ENCODE data around the gene ACACA. TPM values are rescaled to one million over a fixed set of nuclear protein-coding genes. Genes with fewer than 3 reads are reported as not detected.

Gene ACACA
- total RNA-seq, 2 experiments from 2014 or later: 52.6 to 59.8 TPM

- no peak overlapping the region for H3K27ac Mint-ChIP-seq
- CTCF ChIA-PET: interaction anchor here (0.7 kb wide), 1 partner anchor 1403 kb away, joined by 5 read pairs; no protein-coding TSS in a partner anchor
- H3K4me3 Mint-ChIP-seq: no peak overlapping the region
- H3K9me3 Mint-ChIP-seq: no peaks in the 10 kb centered on the region
- peaks cover 38% of the 10 kb centered on the region for H3K36me3 Mint-ChIP-seq (ENCODE audit: low read depth)
- no peak for DNase-seq
- intact Hi-C loops (cut with micrococcal nuclease): no loop called here
- no peaks in the 10 kb centered on the region for H3K4me1 Mint-ChIP-seq (ENCODE audit: low read depth)
- H3K27me3 Mint-ChIP-seq (ENCODE audit: low read depth): no peaks in the 10 kb centered on the region
These were observed 232.4 kb downstream of the ACACA start for GRCh38 chr17:37174205-37174604.

- no peaks in the 10 kb centered on the region for H3K9me3 Mint-ChIP-seq
- intact Hi-C loops (cut with micrococcal nuclease): no loop called here
- H3K4me1 Mint-ChIP-seq (ENCODE audit: low read depth): no peaks in the 10 kb centered on the region
- no peaks in the 10 kb centered on the region for H3K27me3 Mint-ChIP-seq (ENCODE audit: low read depth)
- no peak overlapping the region for H3K4me3 Mint-ChIP-seq
- no peak overlapping the region for H3K27ac Mint-ChIP-seq
- CTCF ChIA-PET: interaction anchor here (0.5 kb wide), 1 partner anchor 42 kb away, joined by 4 read pairs; no protein-coding TSS in a partner anchor
- H3K36me3 Mint-ChIP-seq (ENCODE audit: low read depth): peaks cover 12% of the 10 kb centered on the region
- no peak for DNase-seq
These were observed 235.7 kb downstream of the ACACA start for GRCh38 chr17:37170881-37171425.

GRCh38 chr17:37168731-37169353, 237.8 kb downstream of the ACACA start:
- intact Hi-C loops (cut with micrococcal nuclease): no loop called here
- no peaks in the 10 kb centered on the region for H3K36me3 Mint-ChIP-seq (ENCODE audit: low read depth)
- no peaks in the 10 kb centered on the region for H3K27me3 Mint-ChIP-seq (ENCODE audit: low read depth)
- no peaks in the 10 kb centered on the region for H3K9me3 Mint-ChIP-seq
- no peak overlapping the region for H3K27ac Mint-ChIP-seq
- no peak for DNase-seq
- H3K4me1 Mint-ChIP-seq (ENCODE audit: low read depth): no peaks in the 10 kb centered on the region
- H3K4me3 Mint-ChIP-seq: no peak overlapping the region
- CTCF ChIA-PET: interaction anchor here (0.8 kb wide), 1 partner anchor 13 kb away, joined by 3 read pairs; no protein-coding TSS in a partner anchor

- CTCF ChIA-PET: no interaction called here
- no peaks in the 10 kb centered on the region for H3K27me3 Mint-ChIP-seq (ENCODE audit: low read depth)
- no peaks in the 10 kb centered on the region for H3K4me1 Mint-ChIP-seq (ENCODE audit: low read depth)
- H3K9me3 Mint-ChIP-seq: no peaks in the 10 kb centered on the region
- H3K27ac Mint-ChIP-seq: no peak overlapping the region
- H3K36me3 Mint-ChIP-seq (ENCODE audit: low read depth): peaks cover 1% of the 10 kb centered on the region
- intact Hi-C loops (cut with micrococcal nuclease): no loop called here
- H3K4me3 Mint-ChIP-seq: no peak overlapping the region
- DNase-seq: no peak
These were observed 238.9 kb downstream of the ACACA start for GRCh38 chr17:37167756-37168155.

DNA sequence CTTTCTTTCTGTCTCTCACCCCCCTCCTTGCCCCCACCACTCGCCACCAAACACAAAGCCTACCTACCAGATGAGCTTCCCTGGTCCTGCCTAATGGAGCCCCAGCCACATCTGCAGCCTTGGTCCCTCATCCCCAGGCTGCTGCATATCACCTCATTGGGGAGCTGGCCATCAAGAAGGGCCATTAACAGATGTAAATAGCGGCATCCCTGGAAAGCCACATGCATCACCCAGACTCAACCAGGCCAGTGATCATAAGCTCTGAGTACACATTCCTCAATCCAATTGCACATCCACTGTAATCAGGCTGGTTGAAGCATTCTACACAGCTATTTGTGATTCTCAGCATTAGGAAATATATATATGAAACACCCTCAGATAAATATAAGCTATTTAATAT, 242.6 kb downstream of the ACACA start:
- intact Hi-C loops (cut with micrococcal nuclease): no loop called here
- Mint-ChIP-seq H3K4me1 (ENCODE audit: low read depth) (no peaks in the 10 kb centered on the region), H3K36me3 (ENCODE audit: low read depth) (peaks cover 21% of the 10 kb centered on the region), H3K4me3 (no peak overlapping the region), H3K9me3 (no peaks in the 10 kb centered on the region), H3K27me3 (ENCODE audit: low read depth) (no peaks in the 10 kb centered on the region), H3K27ac (no peak overlapping the region)
- CTCF ChIA-PET: interaction anchor here (0.7 kb wide), 2 partner anchors 14 to 533 kb away, joined by 4 to 5 read pairs; no protein-coding TSS in a partner anchor
- no peak for DNase-seq

DNA sequence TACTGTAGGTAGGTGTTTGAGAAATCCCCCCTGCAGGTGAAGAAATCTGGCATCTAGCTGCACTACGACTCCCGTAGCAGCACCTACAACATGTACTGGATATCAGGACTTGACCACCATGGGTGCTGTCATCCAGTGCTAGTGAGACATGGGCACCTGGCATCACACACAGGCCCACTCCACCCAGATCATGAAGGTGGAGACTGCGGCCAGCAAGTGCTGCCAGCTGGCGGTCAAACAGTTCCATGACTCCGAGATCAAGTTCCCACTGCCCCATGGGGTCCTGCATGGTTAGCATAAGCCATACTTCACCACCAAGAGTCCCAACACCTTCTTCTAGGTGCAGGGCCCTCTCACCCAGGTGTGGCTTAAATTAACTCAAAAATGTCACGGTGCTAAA, 243.8 kb downstream of the ACACA start:
- CTCF ChIA-PET: interaction anchor here (0.6 kb wide), 1 partner anchor 238 kb away, joined by 5 read pairs; no protein-coding TSS in a partner anchor
- intact Hi-C loops (cut with micrococcal nuclease): no loop called here
- Mint-ChIP-seq H3K27ac (no peak overlapping the region), H3K27me3 (ENCODE audit: low read depth) (no peaks in the 10 kb centered on the region), H3K36me3 (ENCODE audit: low read depth) (peaks cover 25% of the 10 kb centered on the region), H3K4me3 (no peak overlapping the region), H3K4me1 (ENCODE audit: low read depth) (no peaks in the 10 kb centered on the region), H3K9me3 (no peaks in the 10 kb centered on the region)
- no peak for DNase-seq

GRCh38 chr17:37160944-37161343, 245.7 kb downstream of the ACACA start:
- no peak for DNase-seq
- Mint-ChIP-seq H3K9me3 (no peaks in the 10 kb centered on the region), H3K4me1 (ENCODE audit: low read depth) (no peaks in the 10 kb centered on the region), H3K36me3 (ENCODE audit: low read depth) (peaks cover 28% of the 10 kb centered on the region), H3K4me3 (no peak overlapping the region), H3K27me3 (ENCODE audit: low read depth) (no peaks in the 10 kb centered on the region), H3K27ac (no peak overlapping the region)
- intact Hi-C loops (cut with micrococcal nuclease): no loop called here
- CTCF ChIA-PET: no interaction called here

DNA sequence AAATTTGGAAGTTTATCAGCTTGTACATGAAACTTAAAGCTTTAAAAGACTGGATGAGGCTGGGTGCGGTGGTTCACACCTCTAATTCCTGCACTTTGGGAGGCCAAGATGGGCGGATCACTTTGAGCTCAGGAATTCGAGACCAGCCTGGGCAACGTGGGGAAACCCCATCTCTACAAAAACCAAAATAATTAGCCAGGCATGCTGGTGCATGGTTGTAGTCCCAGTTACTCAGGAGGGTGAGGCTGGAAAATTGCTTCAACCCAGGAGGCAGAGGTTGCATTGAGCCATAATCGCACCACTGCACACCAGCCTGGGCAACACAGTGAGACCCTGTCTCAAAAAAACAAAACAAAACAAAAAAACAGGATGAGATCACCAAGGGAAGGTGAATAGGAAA, 248.3 kb downstream of the ACACA start:
- CTCF ChIA-PET: interaction anchor here (1.1 kb wide), 1 partner anchor 11 kb away, joined by 3 read pairs; no protein-coding TSS in a partner anchor
- Mint-ChIP-seq H3K4me1 (ENCODE audit: low read depth) (no peaks in the 10 kb centered on the region), H3K9me3 (no peaks in the 10 kb centered on the region), H3K27ac (no peak overlapping the region), H3K27me3 (ENCODE audit: low read depth) (no peaks in the 10 kb centered on the region), H3K36me3 (ENCODE audit: low read depth) (peaks cover 32% of the 10 kb centered on the region), H3K4me3 (no peak overlapping the region)
- no peak for DNase-seq
- intact Hi-C loops (cut with micrococcal nuclease): no loop called here

GRCh38 chr17:37148156-37148555, 258.5 kb downstream of the ACACA start:
- Mint-ChIP-seq H3K27ac (no peak overlapping the region), H3K9me3 (no peaks in the 10 kb centered on the region)

GRCh38 chr17:37147301-37147812, 259.3 kb downstream of the ACACA start:
- intact Hi-C loops (cut with micrococcal nuclease): no loop called here
- Mint-ChIP-seq H3K4me1 (ENCODE audit: low read depth) (peaks cover 13% of the 10 kb centered on the region), H3K4me3 (no peak overlapping the region), H3K27ac (peak overlapping the region; percentile 2), H3K27me3 (ENCODE audit: low read depth) (no peaks in the 10 kb centered on the region), H3K36me3 (ENCODE audit: low read depth) (peaks cover 33% of the 10 kb centered on the region), H3K9me3 (no peaks in the 10 kb centered on the region)
- CTCF ChIA-PET: interaction anchor here (1.4 kb wide), 1 partner anchor 10 kb away, joined by 3 read pairs; no protein-coding TSS in a partner anchor
- peak; percentile 7 for DNase-seq

More at GRCh38 chr17:37148156-37148555, 258.5 kb downstream of the ACACA start:
- Mint-ChIP-seq H3K27me3 (ENCODE audit: low read depth) (no peaks in the 10 kb centered on the region), H3K4me1 (ENCODE audit: low read depth) (peaks cover 13% of the 10 kb centered on the region), H3K4me3 (no peak overlapping the region), H3K36me3 (ENCODE audit: low read depth) (peaks cover 35% of the 10 kb centered on the region)
- CTCF ChIA-PET: interaction anchor here (0.7 to 1.4 kb wide), 3 partner anchors 10 to 204 kb away, joined by 3 read pairs; no protein-coding TSS in a partner anchor
- intact Hi-C loops (cut with micrococcal nuclease): no loop called here
- no peak for DNase-seq

DNA sequence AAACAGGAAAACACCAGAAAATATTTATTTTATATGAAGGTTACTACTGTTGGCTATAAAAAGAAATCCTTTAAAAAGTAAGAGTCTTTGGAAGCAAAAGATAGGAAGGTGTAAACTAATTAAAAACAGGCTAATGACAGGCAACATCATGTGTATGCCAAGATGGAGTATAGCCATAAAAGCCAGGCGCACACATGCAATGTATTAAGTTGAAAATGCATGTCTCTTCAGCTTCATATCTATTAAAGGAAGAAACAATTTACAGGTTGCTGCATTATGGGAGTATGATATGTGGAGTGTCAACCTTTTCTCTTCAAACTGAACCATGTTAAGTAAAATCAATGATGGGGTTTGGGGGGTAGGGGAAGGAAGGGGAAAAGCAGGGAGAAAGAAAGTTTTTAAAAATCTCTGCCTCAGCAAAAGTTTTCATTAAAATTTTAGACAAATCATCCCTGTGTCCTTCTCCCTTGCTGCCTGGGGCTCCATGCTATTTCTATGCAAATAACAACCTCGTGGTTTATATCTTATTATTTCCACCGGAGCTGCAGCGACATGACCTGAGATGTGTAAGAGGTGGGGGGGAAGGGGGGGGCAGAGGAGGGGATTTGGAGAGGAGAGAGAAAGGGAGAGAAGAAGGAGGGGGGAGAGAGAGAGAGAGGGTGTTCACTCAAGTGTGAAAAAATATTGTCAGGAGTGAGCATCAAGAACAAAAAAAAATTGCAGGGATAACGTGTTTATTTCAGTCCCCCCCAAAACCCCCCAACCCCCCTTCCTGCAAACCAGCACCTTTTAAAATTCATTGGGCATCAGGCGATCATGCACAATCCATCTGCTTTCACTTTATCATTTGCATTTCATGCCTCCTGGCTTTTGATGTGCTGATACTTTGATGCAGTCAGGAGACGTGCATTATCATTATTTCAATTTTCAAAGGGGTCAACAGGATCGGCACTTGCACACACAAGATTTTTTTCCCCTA, 260.3 kb downstream of the ACACA start:
- intact Hi-C loops (cut with micrococcal nuclease): no loop called here
- H3K36me3 Mint-ChIP-seq (ENCODE audit: low read depth): peaks cover 34% of the 10 kb centered on the region
- H3K4me1 Mint-ChIP-seq (ENCODE audit: low read depth): peaks cover 13% of the 10 kb centered on the region
- no peak overlapping the region for H3K27ac Mint-ChIP-seq
- H3K27me3 Mint-ChIP-seq (ENCODE audit: low read depth): no peaks in the 10 kb centered on the region
- DNase-seq: no peak
- H3K9me3 Mint-ChIP-seq: no peaks in the 10 kb centered on the region
- CTCF ChIA-PET: no interaction called here
- H3K4me3 Mint-ChIP-seq: no peak overlapping the region

DNA sequence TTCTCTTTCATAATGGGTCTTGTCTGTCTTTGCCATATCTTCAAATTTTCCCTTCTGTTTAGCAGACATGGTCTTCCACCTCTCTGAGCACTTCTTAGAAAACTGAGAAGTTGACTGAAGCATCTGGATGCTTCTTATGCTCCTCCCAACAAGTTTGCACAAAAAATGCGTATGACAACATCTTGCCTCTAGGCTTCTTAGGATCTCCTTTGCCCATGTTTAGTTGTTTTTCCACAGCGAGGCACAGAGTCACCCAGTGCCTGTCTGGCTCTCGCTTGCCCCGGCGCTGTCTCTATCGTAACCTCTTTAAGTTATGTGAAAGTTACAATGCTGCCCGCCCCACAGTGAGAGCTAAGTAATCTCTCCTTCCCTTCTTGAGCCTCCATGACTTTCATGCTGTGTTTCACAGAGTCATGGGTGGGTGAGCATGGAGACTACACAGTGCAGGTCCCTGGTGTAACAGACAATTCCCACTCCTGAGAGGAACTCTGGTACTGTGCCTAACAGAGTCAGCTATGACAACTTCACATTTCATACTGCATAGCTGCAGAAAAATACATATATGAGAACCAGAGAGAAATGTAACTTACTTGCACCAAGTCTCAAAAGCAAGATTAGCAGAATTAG, 262.4 kb downstream of the ACACA start:
- intact Hi-C loops (cut with micrococcal nuclease): no loop called here
- H3K4me3 Mint-ChIP-seq: no peak overlapping the region

More for the DNA sequence above, 262.4 kb downstream of the ACACA start:
- no peaks in the 10 kb centered on the region for H3K9me3 Mint-ChIP-seq
- CTCF ChIA-PET: no interaction called here
- H3K36me3 Mint-ChIP-seq (ENCODE audit: low read depth): peaks cover 30% of the 10 kb centered on the region
- no peak for DNase-seq
- no peak overlapping the region for H3K27ac Mint-ChIP-seq
- peaks cover 13% of the 10 kb centered on the region for H3K4me1 Mint-ChIP-seq (ENCODE audit: low read depth)
- H3K27me3 Mint-ChIP-seq (ENCODE audit: low read depth): no peaks in the 10 kb centered on the region

Data from activated naive CD4-positive, alpha-beta T cell treated with anti-CD3 and anti-CD28 coated beads for 36 hours (primary cell).